ENCODE data around the gene ECSIT. TPM values are rescaled to one million over a fixed set of nuclear protein-coding genes. Genes with fewer than 3 reads are reported as not detected.

ECSIT gene
- polyA plus RNA-seq, 1 donor (not counting 4 experiments of a cell fraction or from before 2014, with no cell fraction given) = 16.0 TPM

GRCh38 chr19:11538232-11539036 is 9.5 kb upstream of the ECSIT start, which contains the start of gene CNN1:
Gene CNN1, plus strand, starts transcription at chr19:11538851. Its CDS starts 77 bp downstream, at chr19:11538928.
- dilution Hi-C loops (cut with MboI; ENCODE audit: extremely low pct_ligation_motif_present, low sequenced_read_pairs) = no loop called here
- no peak for DNase-seq (ENCODE audit: low read depth, low spot score)
- Histone ChIP-seq H3K4me3 (ENCODE audit: control insufficient read depth in 2 of 3, extremely low read depth in 1 of 3, insufficient read depth in 2 of 3, low read depth in 1 of 3, low read length in 3 of 3) (no peak within 1 kb of the TSS), H4K20me1 (ENCODE audit: control insufficient read depth, extremely low read depth, insufficient read depth, low read length) (no peaks in the 10 kb centered on the region), H3K36me3 (ENCODE audit: control insufficient read depth in 2 of 2, extremely low read depth in 1 of 2, insufficient read depth in 2 of 2, low read length in 2 of 2) (no peaks in the 10 kb centered on the region), H3K79me2 (ENCODE audit: control insufficient read depth, insufficient read depth, low read length) (no peaks in the 10 kb centered on the region), H3K9me3 (ENCODE audit: control insufficient read depth, low read depth, low read length) (no peaks in the 10 kb centered on the region), H3K9me1 (ENCODE audit: control insufficient read depth, extremely low read depth, insufficient read depth, low read length) (no peaks in the 10 kb centered on the region), H3K4me1 (ENCODE audit: control insufficient read depth, extremely low read depth, insufficient read depth, low read length) (peaks cover 3% of the 10 kb centered on the region), H3K9ac (ENCODE audit: control insufficient read depth, extremely low read depth, insufficient read depth, low read length) (no peak within 1 kb of the TSS), H3K4me2 (ENCODE audit: control insufficient read depth, extremely low read depth, insufficient read depth, low read depth, low read length) (no peak within 1 kb of the TSS), H2AFZ (ENCODE audit: control insufficient read depth, low read length) (no peak within 1 kb of the TSS), H3K27ac (ENCODE audit: control insufficient read depth, insufficient read depth, low read length) (no peak within 1 kb of the TSS), H3K27me3 (ENCODE audit: control insufficient read depth, extremely low read depth, insufficient read depth, low read length) (peaks cover 12% of the 10 kb centered on the region)
- FAIRE-seq = no peak
- TF ChIP-seq CTCF (optimal IDR thresholded peaks at IDR 0.05 in 1 of 3, IDR thresholded peaks at IDR 0.05 in 1 of 3, conservative IDR thresholded peaks at IDR 0.05 in 1 of 3; ENCODE audit: extremely low read depth in 1 of 3, insufficient read depth in 2 of 3, low read length in 3 of 3) (no peak), EZH2 (IDR thresholded peaks at IDR 0.05; ENCODE audit: low read length) (no peak)

- Histone ChIP-seq H3K9me3 (ENCODE audit: control insufficient read depth, low read depth, low read length) (no peaks in the 10 kb centered on the region), H4K20me1 (ENCODE audit: control insufficient read depth, extremely low read depth, insufficient read depth, low read length) (no peaks in the 10 kb centered on the region), H3K79me2 (ENCODE audit: control insufficient read depth, insufficient read depth, low read length) (no peaks in the 10 kb centered on the region), H2AFZ (ENCODE audit: control insufficient read depth, low read length) (peak overlapping the region; percentile 49), H3K36me3 (ENCODE audit: control insufficient read depth in 2 of 2, extremely low read depth in 1 of 2, insufficient read depth in 2 of 2, low read length in 2 of 2) (no peaks in the 10 kb centered on the region), H3K27me3 (ENCODE audit: control insufficient read depth, extremely low read depth, insufficient read depth, low read length) (peaks cover 12% of the 10 kb centered on the region), H3K4me3 (ENCODE audit: control insufficient read depth in 2 of 3, extremely low read depth in 1 of 3, insufficient read depth in 2 of 3, low read depth in 1 of 3, low read length in 3 of 3) (peak overlapping the region in 1 of 3 experiments; percentile 29), H3K9ac (ENCODE audit: control insufficient read depth, extremely low read depth, insufficient read depth, low read length) (peak overlapping the region; percentile 1), H3K9me1 (ENCODE audit: control insufficient read depth, extremely low read depth, insufficient read depth, low read length) (no peaks in the 10 kb centered on the region), H3K4me1 (ENCODE audit: control insufficient read depth, extremely low read depth, insufficient read depth, low read length) (peaks cover 14% of the 10 kb centered on the region), H3K4me2 (ENCODE audit: control insufficient read depth, extremely low read depth, insufficient read depth, low read depth, low read length) (peak overlapping the region; percentile 62), H3K27ac (ENCODE audit: control insufficient read depth, insufficient read depth, low read length) (peak overlapping the region; percentile 22)
- no peak for DNase-seq (ENCODE audit: low read depth, low spot score)
- no peak for FAIRE-seq
- TF ChIP-seq EZH2 (IDR thresholded peaks at IDR 0.05; ENCODE audit: low read length) = no peak
- peak; percentile 62 to 84 (median 77) for TF ChIP-seq CTCF (optimal IDR thresholded peaks at IDR 0.05 in 1 of 3, IDR thresholded peaks at IDR 0.05 in 1 of 3, conservative IDR thresholded peaks at IDR 0.05 in 1 of 3; ENCODE audit: extremely low read depth in 1 of 3, insufficient read depth in 2 of 3, low read length in 3 of 3)
- dilution Hi-C loops (cut with MboI; ENCODE audit: extremely low pct_ligation_motif_present, low sequenced_read_pairs) = no loop called here
Measured at GRCh38 chr19:11535792-11536595, 7.1 kb upstream of the ECSIT start.

Data from keratinocyte (primary cell).